Renal cortical epithelial cell (primary cell): Measurements from ENCODE around the gene MYO7B. TPM values are rescaled to one million over a fixed set of nuclear protein-coding genes. Genes with fewer than 3 reads are reported as not detected.
A peak's percentile ranks its signal among the peaks of the same experiment; 100 is the strongest.

ENCODE experiments used
- DNase-seq: peaks from one replicate; pipeline ENCODE4 v3.0.0-alpha.2; 2011; ENCODE audit warnings: low read depth
- total RNA-seq: library from RNA; depleted of rRNA; stranded (reverse); fragments of >200 nt; gene quantifications from 2 replicates; pipeline ENCODE4 v1.2.3, GENCODE V29; 2014

The MYO7B gene
- total RNA-seq, 1 donor from 2014 or later = 0.25 TPM

- DNase-seq = no peak
Observed at GRCh38 chr2:127662937-127663565, 127.6 kb downstream of the MYO7B start.

DNA sequence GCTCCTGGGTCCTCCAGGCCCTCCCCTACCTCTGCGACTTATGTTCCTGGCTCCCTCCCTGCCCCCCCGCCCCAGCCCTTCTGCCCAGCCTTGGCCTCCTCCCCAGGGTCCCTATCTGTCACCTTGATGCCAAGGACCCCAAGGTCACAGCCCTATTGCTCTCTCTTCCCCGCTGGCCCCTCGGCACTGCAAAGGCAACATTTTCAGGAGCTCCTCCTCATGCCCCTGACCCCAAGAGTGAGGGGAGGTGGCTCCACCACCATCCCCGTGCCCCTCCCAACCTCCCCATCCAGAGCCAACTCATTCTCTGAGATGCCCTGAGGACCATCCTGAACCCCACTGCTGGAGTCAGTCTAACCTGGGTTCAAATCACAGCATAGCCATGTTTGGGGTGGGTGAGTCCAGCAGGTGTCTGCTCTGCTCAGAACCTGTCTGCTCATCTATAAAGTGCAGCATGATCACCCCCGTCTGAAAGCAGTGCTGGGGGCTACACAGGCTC lies 128.1 kb downstream of the MYO7B start:
- DNase-seq = no peak

DNA sequence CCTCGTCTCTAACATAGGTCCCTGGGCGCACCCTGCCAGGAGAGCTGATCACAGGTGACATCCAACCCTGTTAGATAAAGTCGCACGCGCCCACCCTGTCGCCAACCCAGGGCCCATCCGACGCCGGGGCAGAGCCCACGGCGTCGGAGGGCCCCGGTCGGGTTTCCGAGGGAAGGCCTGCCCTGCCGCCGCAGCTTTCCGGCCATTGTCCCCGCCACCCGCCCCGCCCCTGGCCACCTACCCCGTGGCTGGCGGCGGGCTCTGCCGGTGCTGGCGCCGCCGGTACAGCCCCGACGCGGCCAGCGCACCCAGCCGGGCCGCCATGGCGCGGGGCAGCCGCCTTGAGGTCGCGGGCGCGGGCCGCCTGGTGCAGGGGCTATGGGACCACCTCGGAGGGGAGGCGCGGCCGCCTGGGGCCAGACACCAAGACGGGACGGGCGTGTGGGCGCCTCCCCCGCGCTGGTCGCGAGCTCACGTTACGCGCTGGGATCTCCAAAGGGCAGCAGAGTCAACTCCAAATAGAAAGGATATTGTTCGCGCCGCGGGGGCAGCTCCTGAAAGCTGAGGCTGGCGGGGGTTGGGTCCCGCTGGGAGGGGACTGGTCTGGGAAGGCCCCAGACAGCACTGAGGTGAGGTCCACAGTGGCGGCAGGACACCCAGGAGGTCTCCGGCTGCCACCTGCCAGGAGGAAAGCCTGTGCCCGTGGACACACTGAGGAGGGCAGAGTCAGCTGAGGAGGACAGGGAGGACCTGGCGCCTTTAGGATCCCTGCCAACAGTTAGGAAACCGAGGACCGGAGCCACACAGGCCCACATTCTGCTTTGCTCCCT lies 128.8 kb downstream of the MYO7B start:
- no peak for DNase-seq

DNA sequence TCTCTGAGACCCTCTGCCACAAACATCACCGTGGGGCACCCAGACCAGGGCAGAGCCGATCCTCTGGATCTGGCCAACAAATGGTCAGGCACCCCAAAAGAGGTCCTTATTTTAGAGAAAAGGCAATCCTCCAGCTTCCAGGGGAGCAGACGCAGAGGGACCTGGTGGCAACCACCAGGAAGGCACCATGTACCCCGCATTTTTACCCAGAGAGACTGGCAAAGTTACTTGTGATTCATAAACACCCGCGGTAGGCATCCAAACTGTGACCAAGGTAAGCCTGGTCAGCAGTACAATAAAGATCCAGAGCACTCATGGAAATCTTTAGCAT lies 129.4 kb downstream of the MYO7B start:
- DNase-seq = no peak

GRCh38 chr2:127665267-127665893 lies 129.9 kb downstream of the MYO7B start:
- no peak for DNase-seq

- no peak for DNase-seq
Observed at GRCh38 chr2:127669056-127669455, 133.6 kb downstream of the MYO7B start.

DNA sequence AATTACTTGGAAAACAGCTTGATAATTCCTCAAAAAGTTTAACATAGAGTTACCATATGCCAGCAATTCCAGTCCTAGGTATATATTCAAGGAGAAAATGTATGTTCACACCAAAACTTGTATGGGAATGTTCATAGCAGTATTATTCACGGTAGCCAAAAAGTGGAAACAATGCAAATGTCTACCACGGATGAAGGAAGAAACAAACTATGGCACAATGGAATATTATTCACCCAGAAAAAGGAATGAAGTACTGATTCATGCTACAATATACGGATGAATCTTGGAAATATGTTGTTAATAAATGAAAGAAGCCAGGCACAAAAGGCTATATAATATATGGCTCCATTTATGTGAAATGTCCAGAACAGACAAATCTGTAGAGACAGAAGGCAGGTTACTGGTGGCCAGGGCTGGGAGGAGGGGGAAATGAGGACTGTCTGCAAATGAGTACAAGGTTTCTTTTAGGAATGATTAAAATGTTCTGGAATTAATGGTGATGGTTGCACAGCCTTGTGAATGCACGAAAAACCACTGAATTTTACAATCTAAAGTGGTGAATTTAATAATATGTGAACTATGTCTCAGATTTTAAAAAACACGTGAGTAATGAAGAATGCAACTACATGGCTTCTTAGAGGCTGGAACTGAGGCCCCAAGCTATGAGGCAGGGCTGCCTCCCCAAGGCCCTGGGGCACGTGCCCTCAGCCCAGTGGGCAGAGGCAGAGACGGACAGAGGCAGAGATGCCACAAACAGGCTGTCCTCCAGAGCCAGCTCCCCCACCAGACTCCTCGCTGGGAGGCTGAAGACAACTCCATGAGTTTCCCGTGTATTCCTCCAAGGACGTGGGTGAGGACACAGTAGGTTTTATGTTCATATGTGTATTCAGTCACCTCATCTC lies 134.8 kb downstream of the MYO7B start:
- DNase-seq = no peak

- DNase-seq = no peak
Observed at GRCh38 chr2:127670957-127671290, 135.4 kb downstream of the MYO7B start.

DNA sequence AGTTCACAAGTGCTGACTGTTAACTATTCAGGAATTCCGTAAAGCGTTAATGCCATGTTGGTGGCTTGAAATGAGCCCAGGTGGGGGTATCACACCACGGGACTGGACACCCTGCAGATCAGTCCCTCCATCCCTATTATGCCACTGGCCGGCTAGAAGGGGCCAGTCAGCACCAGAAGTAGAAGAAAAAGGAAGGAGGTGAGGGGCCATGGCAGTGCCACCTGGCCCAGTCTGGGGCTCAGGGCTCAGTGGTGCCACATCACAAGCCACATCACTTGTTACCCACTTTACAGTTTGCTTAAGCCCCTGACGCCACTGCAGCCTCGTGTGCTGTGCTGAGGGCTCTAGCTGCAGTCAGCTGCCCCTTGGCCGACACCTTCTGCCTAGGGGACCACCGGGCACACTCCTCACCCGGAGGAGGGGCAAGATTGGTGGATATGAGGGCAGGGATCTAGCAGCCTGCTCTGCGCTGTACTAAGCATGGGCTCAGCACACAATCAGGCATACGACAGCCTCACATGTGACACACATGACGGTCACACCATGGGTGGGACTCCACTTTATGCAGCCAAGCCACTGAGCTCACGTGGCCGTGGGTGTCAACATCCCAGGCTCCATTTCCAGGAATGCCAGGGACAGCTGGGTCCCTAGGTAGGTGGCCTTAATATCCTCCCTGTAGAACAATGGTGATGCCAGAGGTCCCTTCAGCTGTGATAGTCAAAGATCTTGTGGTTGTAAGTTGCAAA lies 136.2 kb downstream of the MYO7B start:
- DNase-seq = no peak

- no peak for DNase-seq
Observed at GRCh38 chr2:127672341-127673224, 137.1 kb downstream of the MYO7B start.

GRCh38 chr2:127673291-127674069 lies 138.0 kb downstream of the MYO7B start:
- DNase-seq = no peak

- no peak for DNase-seq
Observed at GRCh38 chr2:127674241-127675209, 139.0 kb downstream of the MYO7B start.

DNA sequence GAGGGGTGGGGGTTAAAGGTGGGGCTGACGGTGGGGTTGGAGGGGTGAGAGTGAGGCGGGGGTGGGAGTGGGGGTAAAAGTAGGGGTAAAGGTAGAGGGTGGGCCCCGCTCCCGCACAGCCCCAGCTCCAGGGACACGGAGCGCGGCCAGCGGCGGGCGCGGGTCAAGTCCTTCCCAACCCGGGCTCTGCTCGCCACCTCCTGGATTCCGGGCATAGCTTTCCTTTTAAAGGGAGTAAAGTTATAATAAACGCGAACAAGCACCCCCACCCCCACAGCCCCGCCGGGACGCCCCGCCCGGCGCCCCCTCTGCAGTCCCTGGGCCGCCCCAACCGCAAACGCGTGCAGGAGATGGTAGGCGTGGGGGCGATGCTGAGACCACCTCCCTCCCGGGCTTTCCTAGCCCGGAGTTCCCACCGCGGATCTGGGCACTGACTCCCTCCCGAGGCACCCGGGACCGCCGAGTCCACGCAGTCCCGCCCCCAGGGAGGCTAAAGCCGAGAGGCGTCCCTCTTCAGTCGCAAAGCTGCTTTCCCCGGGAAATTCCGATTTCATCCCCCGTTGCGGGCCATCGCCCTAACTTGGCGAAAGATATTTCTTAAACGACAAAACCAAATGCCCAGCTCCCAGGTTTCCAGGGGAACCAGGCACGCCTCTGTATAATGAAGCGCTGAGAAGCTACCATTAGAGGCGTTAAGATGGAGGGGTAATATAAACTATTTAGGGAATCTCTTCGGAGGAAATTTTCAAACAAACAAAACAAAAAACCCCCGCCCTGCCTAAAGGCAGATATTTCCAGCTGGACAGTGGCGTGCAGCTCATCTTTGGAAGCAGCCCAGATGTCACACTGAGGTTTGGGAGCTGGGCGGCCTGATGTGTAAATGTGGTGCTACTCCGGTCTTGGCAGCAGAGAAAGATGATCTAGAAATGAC lies 140.1 kb downstream of the MYO7B start, which contains the start of gene LIMS2:
Gene LIMS2 (minus strand): TSS at position 200 of the 931 bp plus-strand sequence. CDS start 506 bp downstream, outside the sequence.
- DNase-seq = peak; percentile 4

GRCh38 chr2:127676906-127677305 lies 141.4 kb downstream of the MYO7B start:
- DNase-seq = no peak

DNA sequence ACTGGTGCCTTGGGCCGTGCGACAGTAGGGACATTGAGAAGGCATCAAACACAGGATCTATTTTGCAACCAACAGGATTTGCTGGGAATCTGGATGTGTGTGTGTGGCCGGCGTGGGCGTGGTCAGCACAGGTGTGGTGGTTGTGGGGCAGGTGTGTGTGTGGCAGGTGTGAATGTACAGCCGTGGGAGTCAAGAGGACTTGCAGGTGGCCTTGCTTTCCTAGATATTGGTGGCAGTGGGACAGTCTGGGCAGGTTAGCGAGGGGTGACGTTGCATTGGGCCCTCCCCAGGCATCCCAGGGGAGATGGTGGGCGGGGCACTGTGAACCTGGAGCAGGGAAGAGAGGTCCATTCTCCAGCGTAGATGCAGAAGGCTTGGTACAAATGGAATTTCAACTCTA lies 143.0 kb downstream of the MYO7B start:
- no peak for DNase-seq

GRCh38 chr2:127678991-127679390 lies 143.5 kb downstream of the MYO7B start:
- no peak for DNase-seq
